Prostate gland (tissue), 2 donors: ENCODE data around the gene PRRC2C.

ENCODE experiments used
- POLR2A ChIP-seq: fragments of 450-650 bp; IDR thresholded peaks from one replicate; pipeline ENCODE4 v1.6.1; 2016; ENCODE audit warnings: antibody characterized with exemption, mild to moderate bottlenecking
- POLR2AphosphoS5 ChIP-seq: sonication (generic); formaldehyde crosslinking; IDR thresholded peaks from one replicate; pipeline ENCODE4 v1.6.1; 2017; ENCODE audit warnings: antibody characterized with exemption
- TF ChIP-seq, protein P1 (sequence below), 4 experiments: fragments of 200-600 bp in 2 of 4; fragments of 450-650 bp in 2 of 4; sonication (generic) in 2 of 4; IDR thresholded peaks; 1 replicate in 3 of 4; 2 replicates in 1 of 4; pipeline ENCODE4 v1.5.1; 2016 to 2019; ENCODE audit warnings: antibody characterized with exemption in 4 of 4, mild to moderate bottlenecking in 2 of 4, moderate library complexity in 2 of 4

DNA sequence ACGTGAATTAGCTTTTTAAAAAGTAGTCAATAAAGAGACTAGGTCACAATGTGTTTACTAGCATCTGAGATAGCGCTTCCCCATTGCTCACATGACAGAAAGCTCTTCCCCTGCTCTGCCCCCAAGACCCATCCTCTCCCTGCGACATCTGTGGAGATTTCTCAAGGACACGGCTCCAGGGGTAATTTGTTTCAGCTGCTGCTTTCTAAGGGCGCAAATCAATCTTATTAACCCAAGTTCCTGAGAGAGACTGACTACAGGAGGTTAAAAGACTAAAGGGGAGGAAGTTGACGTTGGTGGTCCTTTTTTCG, 136.8 kb downstream of the PRRC2C start, which contains the start of gene MYOCOS:
- TF ChIP-seq, protein P1, sequence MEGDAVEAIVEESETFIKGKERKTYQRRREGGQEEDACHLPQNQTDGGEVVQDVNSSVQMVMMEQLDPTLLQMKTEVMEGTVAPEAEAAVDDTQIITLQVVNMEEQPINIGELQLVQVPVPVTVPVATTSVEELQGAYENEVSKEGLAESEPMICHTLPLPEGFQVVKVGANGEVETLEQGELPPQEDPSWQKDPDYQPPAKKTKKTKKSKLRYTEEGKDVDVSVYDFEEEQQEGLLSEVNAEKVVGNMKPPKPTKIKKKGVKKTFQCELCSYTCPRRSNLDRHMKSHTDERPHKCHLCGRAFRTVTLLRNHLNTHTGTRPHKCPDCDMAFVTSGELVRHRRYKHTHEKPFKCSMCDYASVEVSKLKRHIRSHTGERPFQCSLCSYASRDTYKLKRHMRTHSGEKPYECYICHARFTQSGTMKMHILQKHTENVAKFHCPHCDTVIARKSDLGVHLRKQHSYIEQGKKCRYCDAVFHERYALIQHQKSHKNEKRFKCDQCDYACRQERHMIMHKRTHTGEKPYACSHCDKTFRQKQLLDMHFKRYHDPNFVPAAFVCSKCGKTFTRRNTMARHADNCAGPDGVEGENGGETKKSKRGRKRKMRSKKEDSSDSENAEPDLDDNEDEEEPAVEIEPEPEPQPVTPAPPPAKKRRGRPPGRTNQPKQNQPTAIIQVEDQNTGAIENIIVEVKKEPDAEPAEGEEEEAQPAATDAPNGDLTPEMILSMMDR (IDR thresholded peaks at IDR 0.05): no peak
- TF ChIP-seq POLR2AphosphoS5 (no peak), POLR2A (no peak)
